GM12878 (cell line): ENCODE results near the gene PRR15L. TPM values are rescaled to one million over a fixed set of nuclear protein-coding genes. Genes with fewer than 3 reads are reported as not detected.

Experiments used
- ATAC-seq: fragments of 200-7000 bp; cut with Tn5 transposase; 3 replicates; pipeline ENCODE4 v1.9.1; 2020; ENCODE audit warnings: mild to moderate bottlenecking, moderate library complexity
- BruUV-seq: library from RNA; stranded (reverse); fragments of 400-500 nt; replicated peaks from 2 replicates; lab custom pipeline; 2021; lab: Mats Ljungman, UMichigan
- CTCF ChIA-PET: fragments of 300-600 bp; sonication (Branson Sonifier 250); formaldehyde crosslinking; extraction: SDS; loops from one replicate; lab custom pipeline; 2021; ENCODE audit warnings: inconsistent platforms; lab: Yijun Ruan, JAX
- POLR2A ChIA-PET: fragments of 350-600 bp; formaldehyde crosslinking; extraction: SDS; loops from one replicate; lab custom pipeline; 2021; ENCODE audit warnings: inconsistent platforms; lab: Charles Lee
- RAD21 ChIA-PET: fragments of 300-600 bp; sonication (Branson Sonifier 250); formaldehyde crosslinking; loops from one replicate; lab custom pipeline; 2023; ENCODE audit warnings: antibody characterized with exemption; ENCODE audit not compliant: unreplicated experiment; lab: Charles Lee
- SMC1A ChIA-PET: fragments of 300-600 bp; sonication (Branson Sonifier 250); formaldehyde crosslinking; loops from one replicate; lab custom pipeline; 2023; ENCODE audit not compliant: unreplicated experiment, uncharacterized antibody; lab: Charles Lee
- DNase-seq: peaks from one replicate; pipeline ENCODE4 v3.0.0-alpha.2; 2011; ENCODE audit warnings: low read depth, low spot score
- FAIRE-seq: peaks from 3 replicates; lab custom pipeline; 2011; peaks lifted over from hg19 to GRCh38; lab: Jason Lieb, UNC
- H2AFZ ChIP-seq: 2 replicates; pipeline ENCODE4 v1.6.0; 2011; ENCODE audit warnings: low read depth, low read length, control low read depth; ENCODE audit not compliant: control insufficient read depth
- H3K27ac ChIP-seq: 2 replicates; pipeline ENCODE4 v1.5.1; 2011; ENCODE audit warnings: control low read depth; ENCODE audit not compliant: control insufficient read depth, insufficient read depth
- H3K27me3 ChIP-seq, 2 experiments: replicated peaks in 1 of 2; 2 replicates each; pipeline versions ENCODE4 v1.6.0 to v1.6.1; 2011; ENCODE audit warnings: low read length in 1 of 2; ENCODE audit not compliant: control insufficient read depth in 2 of 2, insufficient read depth in 2 of 2
- H3K36me3 ChIP-seq, 2 experiments: 2 replicates each; pipeline ENCODE4 v1.5.1; 2011; ENCODE audit warnings: low read length in 1 of 2; ENCODE audit not compliant: control insufficient read depth in 2 of 2, insufficient read depth in 2 of 2
- H3K4me1 ChIP-seq: 2 replicates; pipeline ENCODE4 v1.6.1; 2011; ENCODE audit warnings: mild to moderate bottlenecking, low read length, moderate library complexity, mixed read lengths; ENCODE audit not compliant: control insufficient read depth, insufficient read depth
- H3K4me2 ChIP-seq: 2 replicates; pipeline ENCODE4 v1.6.0; 2011; ENCODE audit warnings: control low read depth; ENCODE audit not compliant: control insufficient read depth, insufficient read depth
- H3K4me3 ChIP-seq: fragments of 200-600 bp; sonication (generic); 2 replicates; pipeline ENCODE4 v1.5.1; 2016
- H3K79me2 ChIP-seq: 2 replicates; pipeline ENCODE4 v1.6.0; 2011; ENCODE audit warnings: low read length; ENCODE audit not compliant: control insufficient read depth, insufficient read depth
- H3K9ac ChIP-seq: 2 replicates; pipeline ENCODE4 v1.8.0; 2011; ENCODE audit warnings: low read length, control low read depth, mixed read lengths; ENCODE audit not compliant: control insufficient read depth, insufficient read depth
- H3K9me3 ChIP-seq: replicated peaks from 3 replicates; pipeline ENCODE4 v1.5.1; 2011; ENCODE audit warnings: mild to moderate bottlenecking, low read length; ENCODE audit not compliant: control insufficient read depth, insufficient read depth
- H4K20me1 ChIP-seq: 2 replicates; pipeline ENCODE4 v1.6.0; 2011; ENCODE audit not compliant: control insufficient read depth, insufficient read depth
- CBX5 ChIP-seq: sonication (generic); IDR thresholded peaks from 2 replicates; pipeline ENCODE4 v1.6.1; 2016; ENCODE audit warnings: low read depth, moderate library complexity, mild to moderate bottlenecking, inconsistent platforms
- CTCF ChIP-seq, 3 experiments: IDR thresholded peaks in 2 of 3; conservative IDR thresholded peaks in 1 of 3; 2 replicates each; pipeline ENCODE4 v1.5.1; 2011; ENCODE audit warnings: low read depth in 3 of 3, low read length in 3 of 3, mild to moderate bottlenecking in 3 of 3, control low read depth in 2 of 3, moderate library complexity in 2 of 3, inconsistent platforms in 1 of 3, mixed read lengths in 1 of 3; ENCODE audit not compliant: control insufficient read depth in 2 of 3, insufficient read depth in 1 of 3; ENCODE audit errors: extremely low read depth in 1 of 3
- HSF1 ChIP-seq: fragments of 150-350 bp; IDR thresholded peaks from 2 replicates; pipeline ENCODE4 v1.6.1; 2014; ENCODE audit warnings: mild to moderate bottlenecking, low read depth, low read length
- NFXL1 ChIP-seq: fragments of 450-650 bp; IDR thresholded peaks from 2 replicates; pipeline ENCODE4 v1.6.1; 2017; ENCODE audit warnings: antibody characterized with exemption, mild to moderate bottlenecking, borderline replicate concordance
- POU2F2 ChIP-seq: IDR thresholded peaks from 3 replicates; pipeline ENCODE4 v1.6.1; 2011; ENCODE audit warnings: low read depth, mild to moderate bottlenecking, low read length, borderline replicate concordance
- ZNF24 ChIP-seq: fragments of 450-650 bp; IDR thresholded peaks from 2 replicates; pipeline ENCODE4 v1.6.1; 2017; ENCODE audit warnings: antibody characterized with exemption, mild to moderate bottlenecking
- WGBS: methylation state at CpG from one replicate; pipeline ENCODE4 v1.1.6; 2016; ENCODE audit warnings: low lambda C conversion rate; ENCODE audit not compliant: insufficient replicate concordance, insufficient coverage; ENCODE audit errors: missing lambda C conversion rate; 5-methylcytosine and 5-hydroxymethylcytosine counted together
- in situ Hi-C: fragments of 300-500 bp; cut with MboI; formaldehyde crosslinking; loops from 9 replicates; pipeline ENCODE4 v1.14.3; 2018; ENCODE audit warnings: mixed read lengths
- intact Hi-C: fragments of 100-400 bp; cut with micrococcal nuclease; formaldehyde crosslinking; loops from one replicate; pipeline ENCODE4 v1.14.2; 2022; ENCODE audit not compliant: unreplicated experiment
- polyA plus RNA-seq, 11 experiments: library from polyadenylated mRNA; depleted of rRNA in 4 of 11; unstranded in 6 of 11; stranded (reverse) in 5 of 11; fragments of >200 nt; fragmentation: Nextera tagmentation in 4 of 11; fragmentation: Illumina TruSeq in 1 of 11; extraction: Ambion mirVana in 4 of 11; extraction: Trizol in 1 of 11; gene quantifications; 1 replicate in 1 of 11; 2 replicates in 10 of 11; pipeline versions ENCODE4 v1.2.1 to v1.2.3, GENCODE V29; 2011 to 2016; ENCODE audit warnings: inconsistent platforms in 2 of 11, missing spikeins in 2 of 11, low read depth in 1 of 11
- total RNA-seq, 4 experiments: library from RNA; depleted of rRNA in 3 of 4; stranded (reverse); fragments of >200 nt in 3 of 4; fragmentation: Illumina TruSeq in 1 of 4; extraction: Trizol in 1 of 4; gene quantifications; 2 replicates each; pipeline versions ENCODE4 v1.2.1 to v1.2.3, GENCODE V29; 2013 to 2021
- TF ChIP-seq, protein P1 (sequence below): IDR thresholded peaks from 2 replicates; pipeline ENCODE4 v1.6.1; 2012; ENCODE audit warnings: low read depth, low read length, improper control_type of control experiment

Gene PRR15L
- total and polyA plus RNA-seq, 10 of the 15 experiments (the other 5 are each of a cell fraction or from before 2014, with no cell fraction given): 0.11 to 0.18 TPM; not detected in 8

DNA sequence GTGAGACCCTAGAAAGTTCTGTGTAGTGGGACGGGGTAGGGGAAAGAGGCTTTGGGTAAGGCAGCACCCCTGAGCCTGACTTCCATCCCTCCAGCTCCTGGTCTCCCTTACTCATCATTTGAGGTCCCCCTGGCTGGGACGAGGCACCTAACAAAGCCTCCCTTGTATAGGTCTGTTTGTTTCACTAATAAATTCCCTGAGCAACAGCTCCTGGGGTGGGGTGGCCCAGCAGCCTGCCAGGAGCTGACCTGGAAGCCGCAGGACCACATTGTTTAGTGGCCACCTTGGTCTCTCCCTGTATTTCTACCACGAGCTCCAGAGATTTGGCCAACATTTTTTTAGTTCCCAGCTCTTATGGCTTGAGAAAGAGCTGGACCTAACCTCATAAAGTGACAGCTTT is 7.2 kb downstream of the PRR15L start:
- Histone ChIP-seq H3K27me3 (no peaks in the 10 kb centered on the region), H3K27ac (no peak overlapping the region), H3K9me3 (no peaks in the 10 kb centered on the region), H4K20me1 (no peaks in the 10 kb centered on the region), H3K4me1 (peaks cover 33% of the 10 kb centered on the region), H3K9ac (no peak overlapping the region), H2AFZ (no peak overlapping the region), H3K4me3 (no peak overlapping the region), H3K36me3 (peaks cover 3 to 8% of the 10 kb centered on the region in 2 experiments), H3K79me2 (no peaks in the 10 kb centered on the region), H3K4me2 (peak overlapping the region; percentile 84)
- CTCF ChIA-PET: interaction anchor here (0.7 to 18.1 kb wide), 29 partner anchors 8 to 301 kb away, joined by 3 to 463 read pairs (median 5); partner anchors contain the start of genes CDK5RAP3, NFE2L1, PNPO and PRR15L
- in situ Hi-C loops: no loop called here
- TF ChIP-seq POU2F2 (no peak), NFXL1 (no peak), HSF1 (no peak), CBX5 (no peak), ZNF24 (no peak), CTCF (IDR thresholded peaks at IDR 0.05 in 2 of 3, conservative IDR thresholded peaks at IDR 0.05 in 1 of 3; ENCODE audit: control insufficient read depth in 2 of 3, extremely low read depth in 1 of 3, insufficient read depth in 1 of 3, low read depth in 3 of 3, low read length in 3 of 3) (no peak)
- TF ChIP-seq, protein P1, sequence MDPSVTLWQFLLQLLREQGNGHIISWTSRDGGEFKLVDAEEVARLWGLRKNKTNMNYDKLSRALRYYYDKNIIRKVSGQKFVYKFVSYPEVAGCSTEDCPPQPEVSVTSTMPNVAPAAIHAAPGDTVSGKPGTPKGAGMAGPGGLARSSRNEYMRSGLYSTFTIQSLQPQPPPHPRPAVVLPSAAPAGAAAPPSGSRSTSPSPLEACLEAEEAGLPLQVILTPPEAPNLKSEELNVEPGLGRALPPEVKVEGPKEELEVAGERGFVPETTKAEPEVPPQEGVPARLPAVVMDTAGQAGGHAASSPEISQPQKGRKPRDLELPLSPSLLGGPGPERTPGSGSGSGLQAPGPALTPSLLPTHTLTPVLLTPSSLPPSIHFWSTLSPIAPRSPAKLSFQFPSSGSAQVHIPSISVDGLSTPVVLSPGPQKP: no peak
- RAD21 ChIA-PET: interaction anchor here (0.8 to 7.6 kb wide), 21 partner anchors 9 to 110 kb away, joined by 3 to 126 read pairs (median 6); partner anchors contain the start of genes CDK5RAP3, PNPO, SCRN2 and SP6
- WGBS: 75% methylated on average over 4 of the region's 4 CpGs
- no peak for ATAC-seq
- intact Hi-C loops: no loop called here
- DNase-seq: no peak
- SMC1A ChIA-PET: interaction anchor here (0.7 to 8.1 kb wide), 20 partner anchors 9 to 107 kb away, joined by 3 to 158 read pairs (median 8); partner anchors contain the start of genes CDK5RAP3, PNPO, SCRN2 and SP2
- no peak for FAIRE-seq
- no TSS peak for BruUV-seq
- POLR2A ChIA-PET: interaction anchor here (0.6 to 4.6 kb wide), 11 partner anchors 9 to 78 kb away, joined by 3 to 39 read pairs (median 4); partner anchors contain the start of genes CDK5RAP3, PNPO and SP2
